HG03342 (cell line): ENCODE data around the gene HYCC1.
A peak's percentile ranks its signal among the peaks of the same experiment; 100 is the strongest.
"Not testable (repeated sequence)": the region's sequence is repeated elsewhere in the genome, so short reads cannot be mapped to it uniquely, and the experiment has no call there.

Experiments
- ATAC-seq: cut with Tn5 transposase; IDR thresholded peaks from one replicate; pipeline ENCODE4 v1.9.1; 2021; ENCODE audit warnings: mild to moderate bottlenecking, moderate library complexity; ENCODE audit not compliant: unreplicated experiment

Gene HYCC1

DNA sequence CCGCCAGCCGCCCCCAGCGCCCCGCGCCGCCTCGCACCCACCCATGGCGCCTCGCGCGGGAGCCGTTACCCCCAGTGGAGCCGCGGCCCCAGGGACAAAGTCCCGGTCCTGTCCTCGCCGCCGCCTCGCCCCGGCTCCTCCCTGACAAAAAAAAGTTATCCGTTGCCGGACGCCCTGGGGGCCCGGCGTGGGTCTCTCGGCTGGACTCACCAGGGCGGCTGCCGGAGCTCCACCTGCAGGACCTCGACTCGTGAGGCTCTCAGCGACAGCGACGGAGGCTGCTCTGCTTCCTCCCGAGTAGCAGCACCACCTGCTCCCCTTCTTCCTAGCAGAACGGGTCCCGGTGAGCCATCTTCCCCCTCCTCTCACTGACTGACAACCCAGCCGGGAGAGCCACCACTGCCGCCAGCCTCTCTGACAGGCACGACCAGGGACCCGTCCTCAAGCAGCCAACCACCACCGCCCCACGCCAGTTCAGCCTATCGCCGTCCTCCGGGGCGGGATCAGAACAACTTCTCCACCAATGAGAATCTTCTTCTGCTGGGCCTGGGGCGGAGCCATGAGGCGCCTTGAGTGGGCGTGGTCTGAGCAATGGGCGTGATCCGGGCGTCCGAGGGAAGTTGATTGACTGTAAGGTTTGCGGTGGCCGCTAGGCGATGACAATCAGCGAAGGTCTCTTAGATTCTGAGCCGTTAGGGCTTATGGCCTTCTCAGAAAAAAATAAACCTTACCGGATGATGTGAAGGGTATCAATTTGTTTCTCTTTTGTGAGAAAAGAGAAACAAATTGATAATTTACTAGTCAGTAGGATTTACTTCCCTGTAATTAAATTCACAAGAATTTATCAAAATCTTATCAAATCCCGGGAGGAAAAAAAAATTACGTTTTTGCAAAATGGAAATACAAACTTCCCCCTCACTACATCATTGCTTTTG lies at the start of gene HYCC1:
Gene HYCC1 (minus strand): TSS at position 416 of the 935 bp plus-strand sequence. CDS start 23,019 bp downstream, outside the sequence.
- ATAC-seq: peak; percentile 96

DNA sequence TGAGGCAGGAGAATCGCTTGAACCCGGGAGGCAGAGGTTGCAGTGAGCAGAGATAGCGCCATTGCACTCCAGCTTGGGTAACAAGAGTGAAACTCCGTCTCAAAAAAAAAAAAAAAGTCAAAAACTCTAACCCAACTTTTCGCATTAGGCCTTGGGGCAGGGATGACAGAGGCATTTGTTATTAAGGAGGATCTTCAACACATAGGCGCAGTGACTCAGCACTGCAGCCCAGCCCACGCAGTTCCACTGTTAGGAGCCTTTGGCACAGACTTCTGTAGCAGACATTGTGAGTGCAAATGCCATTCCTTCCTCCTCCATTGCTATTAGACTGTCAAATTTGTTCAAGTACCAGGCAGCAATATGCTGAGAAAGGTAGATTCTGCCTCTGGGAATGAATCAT lies 48.5 kb upstream of the HYCC1 start:
- ATAC-seq: no peak

DNA sequence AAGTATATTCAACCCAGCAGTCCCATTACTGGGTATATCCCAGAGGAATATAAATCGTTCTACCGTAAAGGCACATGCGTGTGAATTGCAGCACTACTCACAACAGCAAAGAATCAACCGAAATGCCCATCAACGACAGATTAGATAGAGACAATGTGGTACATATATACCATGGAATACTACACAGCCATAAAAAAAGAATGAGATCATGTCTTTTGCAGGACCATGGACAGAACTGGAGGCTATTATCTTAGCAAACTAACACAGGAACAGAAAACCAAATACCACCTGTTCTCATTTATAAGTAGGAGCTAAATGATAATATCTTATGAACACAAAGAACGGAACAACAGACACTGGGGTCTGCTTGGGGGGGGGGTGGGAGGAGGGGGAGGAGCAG lies 47.4 kb upstream of the HYCC1 start:
- ATAC-seq: no peak

DNA sequence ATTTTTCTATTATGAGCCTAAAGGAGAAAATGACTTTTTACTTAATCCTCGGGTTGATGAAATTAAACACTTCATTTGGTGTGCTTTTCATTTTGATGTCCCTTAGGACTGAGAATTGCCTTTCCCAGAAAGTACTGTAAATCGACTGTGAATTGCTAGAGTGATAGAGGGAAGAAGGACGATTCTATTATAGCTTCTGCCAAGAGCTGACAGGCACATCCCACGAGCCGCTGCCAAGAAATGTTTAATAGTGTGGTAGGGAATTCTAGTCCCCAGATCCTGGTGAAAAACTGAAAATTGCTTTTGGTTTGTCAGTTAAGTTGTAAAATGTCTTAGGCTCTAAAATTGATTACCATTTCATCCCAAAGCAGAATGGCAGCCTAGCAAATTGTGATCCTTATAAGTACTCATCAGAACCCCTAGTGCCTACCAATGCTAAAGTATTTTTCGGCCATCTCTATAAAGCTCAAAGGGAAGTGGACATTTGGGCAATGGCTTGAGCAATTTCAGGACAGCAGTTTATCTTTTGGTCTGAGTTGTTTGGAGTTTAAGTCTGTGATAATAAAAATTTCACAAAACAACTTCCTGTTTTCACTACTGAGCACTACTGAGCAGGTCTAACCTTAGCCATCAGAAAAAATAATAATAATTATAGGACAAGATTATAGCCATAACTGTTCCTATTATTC lies 44.6 kb upstream of the HYCC1 start:
- no peak for ATAC-seq

DNA sequence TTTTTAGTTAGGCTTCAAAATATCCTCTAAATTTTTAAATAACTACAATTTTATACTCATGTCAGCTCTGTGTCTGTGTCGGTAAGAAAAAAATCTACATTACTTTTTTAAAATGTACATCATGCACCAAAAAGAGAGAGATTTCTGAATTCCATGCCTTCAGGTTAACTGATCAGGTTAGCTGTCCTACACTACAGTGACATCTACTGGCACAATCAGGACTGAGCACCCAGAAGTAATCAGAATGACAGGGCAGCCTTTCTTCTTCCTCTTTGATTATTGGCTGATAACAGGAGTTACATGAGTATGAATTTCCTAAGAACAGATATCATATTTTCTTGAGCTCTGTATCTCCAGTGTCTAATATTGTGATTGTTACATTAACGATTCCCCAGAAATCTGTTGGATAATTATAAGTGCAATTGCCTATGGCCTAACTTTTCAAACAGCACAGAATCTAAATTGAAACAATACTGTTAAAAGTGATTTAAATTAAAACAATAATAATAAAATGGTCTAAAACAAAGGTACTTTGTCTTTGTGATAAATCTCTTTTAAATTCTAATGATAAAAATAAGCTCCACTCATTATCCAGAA lies 41.8 kb upstream of the HYCC1 start:
- ATAC-seq: peak; percentile 85

DNA sequence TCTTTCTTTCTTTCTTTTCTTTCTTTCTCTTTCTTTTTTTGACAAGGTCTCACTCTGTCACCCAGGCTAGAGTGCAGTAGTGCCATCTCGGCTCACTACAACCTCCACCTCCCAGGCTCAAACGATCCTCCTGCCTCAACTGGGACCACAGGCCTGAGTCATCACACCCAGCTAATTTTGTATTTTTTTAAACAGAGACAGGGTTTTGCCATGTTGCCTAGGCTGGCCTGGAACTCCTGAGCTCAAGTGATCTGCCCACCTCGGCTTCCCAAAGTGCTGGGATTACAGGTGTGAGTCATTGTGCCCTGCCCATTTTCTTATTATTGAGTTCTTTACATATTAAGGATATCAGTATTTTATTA lies 37.2 kb upstream of the HYCC1 start:
- ATAC-seq: not testable (repeated sequence)

DNA sequence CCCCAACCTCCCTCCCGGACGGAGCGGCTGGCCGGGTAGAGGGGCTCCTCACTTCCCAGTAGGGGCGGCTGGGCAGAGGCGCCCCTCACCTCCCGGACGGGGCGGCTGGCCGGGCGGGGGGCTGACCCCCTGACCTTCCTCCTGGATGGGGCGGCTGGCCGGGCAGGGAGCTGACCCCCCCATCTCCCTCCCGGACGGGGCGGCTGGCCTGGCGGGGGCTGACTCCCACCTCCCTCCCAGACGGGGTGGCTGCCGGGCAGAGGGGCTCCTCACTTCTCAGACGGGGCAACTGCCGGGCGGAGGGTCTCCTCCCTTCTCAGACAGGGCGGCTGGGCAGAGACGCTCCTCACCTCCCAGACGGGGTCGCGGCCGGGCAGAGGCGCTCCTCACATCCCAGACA lies 32.4 kb upstream of the HYCC1 start:
- not testable (repeated sequence) for ATAC-seq

DNA sequence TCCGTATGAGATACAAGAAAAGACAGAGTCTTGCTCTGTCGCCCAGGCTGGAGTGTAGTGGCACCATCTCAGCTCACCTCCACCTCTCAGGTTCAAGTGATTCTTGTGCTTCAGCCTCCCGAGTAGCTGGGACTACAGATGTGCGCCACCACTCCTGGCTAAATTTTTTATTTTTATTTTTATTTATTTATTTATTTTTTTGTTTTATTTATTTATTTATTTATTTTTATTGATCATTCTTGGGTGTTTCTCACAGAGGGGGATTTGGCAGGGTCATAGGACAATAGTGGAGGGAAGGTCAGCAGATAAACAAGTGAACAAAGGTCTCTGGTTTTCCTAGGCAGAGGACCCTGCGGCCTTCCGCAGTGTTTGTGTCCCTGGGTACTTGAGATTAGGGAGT lies 31.2 kb upstream of the HYCC1 start:
- ATAC-seq: not testable (repeated sequence)

DNA sequence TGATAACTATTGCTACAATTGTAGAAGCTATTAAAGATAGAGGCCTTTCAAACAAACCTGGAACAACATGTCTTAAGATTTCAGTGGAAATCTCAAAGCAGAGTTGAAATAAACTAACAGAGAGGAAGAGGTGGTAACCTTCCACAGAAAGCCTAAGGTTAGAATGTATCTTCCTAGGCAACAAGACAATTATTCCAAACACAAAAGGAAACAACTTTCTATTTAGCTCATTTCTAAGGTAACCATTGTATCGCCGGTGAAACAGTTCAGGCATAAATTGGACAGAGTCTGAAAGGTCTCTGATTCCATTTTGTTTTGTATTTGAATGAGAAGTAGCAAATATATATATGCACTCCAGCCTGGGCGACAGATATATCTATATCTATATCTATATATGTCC lies 30.7 kb upstream of the HYCC1 start:
- no peak for ATAC-seq

DNA sequence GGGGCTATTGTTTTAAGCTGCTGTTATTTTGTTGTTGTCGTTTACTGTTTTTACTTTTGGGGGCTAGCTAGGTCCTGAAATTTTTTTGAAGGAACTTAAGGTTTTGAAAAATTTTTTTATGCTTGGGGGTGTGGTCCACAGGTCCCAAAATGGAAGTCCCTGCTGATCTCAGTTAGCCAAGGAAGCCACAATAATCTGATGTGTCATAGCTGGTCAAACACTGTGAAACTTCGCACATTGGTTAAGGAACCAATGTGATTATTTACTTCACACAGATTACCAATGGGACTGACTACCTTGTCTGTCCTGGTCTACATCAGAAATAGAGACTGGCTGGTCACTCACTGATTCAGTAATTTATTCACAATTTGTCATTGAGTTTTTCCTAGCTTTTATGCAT lies 29.5 kb upstream of the HYCC1 start:
- ATAC-seq: no peak

DNA sequence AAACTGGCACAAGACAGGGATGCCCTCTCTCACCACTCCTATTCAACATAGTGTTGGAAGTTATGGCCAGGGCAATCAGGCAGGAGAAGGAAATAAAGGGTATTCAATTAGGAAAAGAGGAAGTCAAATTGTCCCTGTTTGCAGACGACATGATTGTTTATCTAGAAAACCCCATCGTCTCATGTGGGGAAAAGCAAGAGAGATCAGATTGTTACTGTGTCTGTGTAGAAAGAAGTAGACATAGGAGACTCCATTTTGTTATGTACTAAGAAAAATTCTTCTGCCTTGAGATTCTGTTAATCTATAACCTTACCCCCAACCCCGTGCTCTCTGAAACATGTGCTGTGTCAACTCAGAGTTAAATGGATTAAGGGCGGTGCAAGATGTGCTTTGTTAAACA lies 25.7 kb upstream of the HYCC1 start:
- not testable (repeated sequence) for ATAC-seq

DNA sequence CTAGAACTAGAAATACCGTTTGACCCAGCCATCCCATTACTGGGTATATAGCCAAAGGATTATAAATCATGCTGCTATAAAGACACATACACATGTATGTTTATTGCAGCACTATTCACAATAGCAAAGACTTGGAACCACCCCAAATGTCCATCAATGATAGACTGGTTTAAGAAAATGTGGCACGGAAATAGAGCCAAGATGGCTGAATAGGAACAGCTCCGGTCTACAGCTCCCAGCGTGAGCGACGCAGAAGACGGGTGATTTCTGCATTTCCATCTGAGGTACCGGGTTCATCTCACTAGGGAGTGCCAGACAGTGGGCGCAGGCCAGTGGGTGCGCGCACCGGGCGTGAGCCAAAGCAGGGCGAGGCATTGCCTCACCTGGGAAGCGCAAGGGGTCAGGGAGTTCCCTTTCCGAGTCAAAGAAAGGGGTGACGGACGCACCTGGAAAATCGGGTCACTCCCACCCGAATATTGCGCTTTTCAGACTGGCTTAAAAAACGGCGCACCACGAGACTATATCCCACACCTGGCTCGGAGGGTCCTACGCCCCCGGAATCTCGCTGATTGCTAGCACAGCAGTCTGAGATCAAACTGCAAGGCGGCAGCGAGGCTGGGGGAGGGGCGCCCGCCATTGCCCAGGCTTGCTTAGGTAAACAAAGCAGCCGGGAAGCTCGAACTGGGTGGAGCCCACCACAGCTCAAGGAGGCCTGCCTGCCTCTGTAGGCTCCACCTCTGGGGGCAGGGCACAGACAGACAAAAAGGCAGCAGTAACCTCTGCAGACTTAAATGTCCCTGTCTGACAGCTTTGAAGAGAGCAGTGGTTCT lies 21.8 kb upstream of the HYCC1 start:
- ATAC-seq: not testable (repeated sequence)

DNA sequence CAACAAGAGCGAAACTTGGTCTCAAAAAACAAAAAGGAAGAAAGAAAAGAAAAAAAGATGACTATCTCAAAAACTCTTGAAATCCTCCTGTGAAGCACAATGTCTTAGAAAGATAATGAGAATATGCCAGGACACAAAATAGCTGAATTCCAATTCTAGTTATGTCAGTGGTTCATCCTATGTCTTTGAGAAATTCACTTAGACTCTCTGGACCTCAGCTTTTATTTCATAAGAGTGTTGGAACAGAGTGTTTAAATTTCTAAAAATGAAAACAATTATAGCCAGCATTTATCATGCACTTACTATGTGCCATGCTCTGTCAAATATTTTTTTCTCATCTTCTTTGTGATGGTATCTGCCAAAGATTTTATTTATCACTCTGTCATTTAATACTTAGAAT lies 13.3 kb upstream of the HYCC1 start:
- no peak for ATAC-seq

DNA sequence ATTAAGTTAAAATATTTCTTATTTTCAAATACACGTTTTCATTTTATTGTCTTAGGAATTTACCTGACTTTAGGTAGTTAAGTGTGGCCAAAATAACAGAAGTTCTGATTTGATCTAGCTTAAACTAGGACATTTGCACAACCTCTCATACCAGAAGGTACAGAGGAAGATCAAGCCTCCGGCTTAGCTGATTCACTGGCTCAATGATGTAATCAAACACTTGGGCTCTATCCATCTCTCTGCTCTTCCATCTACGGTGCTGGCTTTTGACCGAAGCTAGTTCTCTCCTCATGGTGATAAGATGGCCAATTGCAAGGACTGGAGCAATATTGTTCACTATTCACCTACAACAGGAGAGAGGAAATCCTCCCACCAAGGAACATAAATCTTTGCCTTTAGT lies 12.2 kb upstream of the HYCC1 start:
- no peak for ATAC-seq

DNA sequence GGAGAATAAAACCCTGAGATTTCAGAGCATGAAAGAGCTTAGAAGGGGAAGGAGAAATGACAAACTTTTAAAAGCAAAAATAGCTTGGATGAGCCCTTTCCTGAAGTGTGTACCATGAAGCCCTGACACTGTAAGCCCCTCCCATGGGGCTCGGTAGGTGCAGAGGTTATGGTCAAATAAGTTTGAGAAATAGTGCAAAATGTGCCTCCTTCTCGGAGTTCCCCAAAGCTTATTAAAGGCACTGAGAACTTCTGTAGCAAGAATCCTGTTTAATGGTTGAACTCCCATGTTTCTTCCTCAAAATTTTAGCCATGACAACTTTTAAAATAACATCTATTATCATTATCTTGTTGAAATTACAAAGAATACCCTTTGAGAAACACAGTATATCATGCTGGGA lies 10.5 kb upstream of the HYCC1 start:
- ATAC-seq: no peak

DNA sequence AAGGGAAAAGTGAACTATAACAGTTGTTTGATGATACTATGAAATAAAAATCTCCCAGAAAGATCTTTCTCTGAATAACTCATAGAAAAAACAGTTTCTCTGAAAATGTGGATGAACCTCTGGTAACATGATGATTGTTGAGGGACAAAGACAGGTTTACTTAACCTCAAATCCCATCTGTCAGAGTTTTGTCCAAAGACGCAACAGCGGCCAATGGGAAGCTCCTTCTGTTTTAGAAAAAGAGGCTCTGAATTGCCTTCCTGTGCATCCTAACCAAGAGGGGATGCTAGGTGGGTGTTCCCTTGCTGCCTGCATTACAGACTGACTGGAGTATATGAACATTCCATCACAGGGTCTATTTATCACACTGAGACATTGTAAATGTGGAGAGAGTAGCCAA lies 8.9 kb upstream of the HYCC1 start:
- no peak for ATAC-seq

DNA sequence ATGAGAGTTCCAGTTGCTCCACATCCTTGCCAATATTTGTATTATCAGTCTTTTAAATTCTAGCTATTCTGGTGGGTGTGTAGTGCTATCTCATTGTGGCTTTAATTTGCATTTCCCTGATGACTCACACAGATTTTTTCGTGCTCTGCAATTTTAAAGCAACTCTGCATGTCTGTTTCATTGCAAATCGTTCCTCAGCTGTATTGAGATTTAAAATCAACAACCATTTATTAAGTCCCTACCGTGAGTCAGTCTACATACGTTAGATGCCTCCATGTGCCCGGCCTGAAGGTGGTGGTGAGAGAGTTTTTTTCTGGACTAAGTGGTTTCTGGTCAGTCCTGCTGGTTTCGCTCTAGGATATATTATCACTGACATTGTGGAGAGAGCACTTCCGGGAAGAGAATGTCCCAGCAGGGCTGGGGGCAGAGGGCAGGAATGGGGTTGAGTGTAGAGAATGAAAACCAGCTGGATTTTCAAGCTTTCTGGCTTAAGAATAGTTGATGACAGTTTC lies 8.4 kb upstream of the HYCC1 start:
- ATAC-seq: no peak

DNA sequence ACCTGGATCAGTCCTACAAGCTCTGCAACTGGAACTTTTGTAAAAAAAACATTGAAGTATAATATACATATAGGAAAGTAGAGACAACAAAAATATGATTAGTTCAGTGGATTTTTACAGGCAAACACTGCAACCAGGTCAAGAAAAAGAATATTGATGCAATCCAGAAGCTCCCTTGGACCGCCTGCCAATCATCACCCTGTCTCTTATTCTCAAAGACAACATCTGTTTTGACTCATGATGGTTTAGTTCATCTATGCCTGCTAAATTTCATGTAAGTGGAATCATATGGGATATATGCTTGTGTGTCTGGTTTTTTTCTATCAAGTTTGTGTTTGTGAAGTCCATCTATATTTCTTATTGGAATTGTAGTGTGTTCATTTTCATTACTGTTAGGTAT lies 7.7 kb upstream of the HYCC1 start:
- ATAC-seq: no peak

DNA sequence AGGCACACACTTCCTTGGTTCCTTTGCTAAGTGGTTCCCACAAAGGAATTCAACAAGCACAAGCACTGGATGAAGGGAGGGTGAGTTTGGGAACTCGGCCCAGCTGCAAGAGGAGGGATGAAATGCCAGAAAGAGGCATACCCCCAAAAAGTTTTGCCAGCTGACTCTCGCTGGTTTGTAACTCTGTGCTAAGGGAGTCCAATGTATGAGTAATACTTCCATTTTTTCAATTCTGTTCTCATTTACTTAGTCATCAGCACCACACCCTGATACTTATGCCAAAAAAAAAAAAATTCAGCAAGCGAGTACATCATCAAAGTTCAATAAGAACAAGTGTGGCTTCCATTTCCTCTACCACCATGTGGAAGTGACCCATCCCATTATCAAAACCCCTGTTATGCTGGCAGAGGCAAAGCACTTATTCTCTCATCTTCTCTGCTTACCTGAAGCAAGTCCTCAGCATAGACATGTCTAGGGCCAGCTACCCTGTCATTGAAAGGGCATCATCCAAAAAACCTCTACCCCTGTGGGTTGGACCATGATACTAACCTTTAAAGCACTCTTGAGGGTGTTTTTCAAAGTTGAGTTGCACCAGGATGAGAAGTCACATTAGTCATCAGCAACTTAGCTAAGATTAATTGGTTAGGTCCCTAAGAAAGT lies 6.9 kb upstream of the HYCC1 start:
- no peak for ATAC-seq

DNA sequence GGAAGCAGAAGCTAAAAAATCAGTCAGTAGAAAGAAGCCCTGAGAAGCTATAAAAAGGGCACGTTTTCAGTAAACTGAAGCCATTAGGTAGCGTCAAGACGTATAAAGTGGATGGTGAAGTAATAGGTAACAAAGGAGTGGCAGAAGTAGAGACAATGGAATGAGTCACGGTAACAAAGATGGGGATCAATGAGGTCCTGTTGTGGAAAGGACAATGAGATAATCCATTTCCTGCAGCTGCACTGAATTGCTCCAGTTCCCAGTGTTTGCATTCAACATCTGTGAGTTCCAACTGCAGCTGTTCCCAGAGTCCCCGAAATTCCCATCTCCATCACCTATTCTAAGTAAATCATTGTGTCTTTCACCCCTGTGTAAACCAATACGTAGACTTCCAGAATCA lies 4.8 kb upstream of the HYCC1 start:
- ATAC-seq: no peak
